UCSD-AML1 (cell line): Measurements from ENCODE around the gene CNIH3.
A peak's percentile ranks its signal among the peaks of the same experiment; 100 is the strongest.
"Not testable (repeated sequence)": the region's sequence is repeated elsewhere in the genome, so short reads cannot be mapped to it uniquely, and the experiment has no call there.

ENCODE experiments used
- DNase-seq: peaks from one replicate; lab custom pipeline; 2025; ENCODE audit not compliant: unreplicated experiment; lab: John Stamatoyannopoulos, UW

Gene CNIH3

DNA sequence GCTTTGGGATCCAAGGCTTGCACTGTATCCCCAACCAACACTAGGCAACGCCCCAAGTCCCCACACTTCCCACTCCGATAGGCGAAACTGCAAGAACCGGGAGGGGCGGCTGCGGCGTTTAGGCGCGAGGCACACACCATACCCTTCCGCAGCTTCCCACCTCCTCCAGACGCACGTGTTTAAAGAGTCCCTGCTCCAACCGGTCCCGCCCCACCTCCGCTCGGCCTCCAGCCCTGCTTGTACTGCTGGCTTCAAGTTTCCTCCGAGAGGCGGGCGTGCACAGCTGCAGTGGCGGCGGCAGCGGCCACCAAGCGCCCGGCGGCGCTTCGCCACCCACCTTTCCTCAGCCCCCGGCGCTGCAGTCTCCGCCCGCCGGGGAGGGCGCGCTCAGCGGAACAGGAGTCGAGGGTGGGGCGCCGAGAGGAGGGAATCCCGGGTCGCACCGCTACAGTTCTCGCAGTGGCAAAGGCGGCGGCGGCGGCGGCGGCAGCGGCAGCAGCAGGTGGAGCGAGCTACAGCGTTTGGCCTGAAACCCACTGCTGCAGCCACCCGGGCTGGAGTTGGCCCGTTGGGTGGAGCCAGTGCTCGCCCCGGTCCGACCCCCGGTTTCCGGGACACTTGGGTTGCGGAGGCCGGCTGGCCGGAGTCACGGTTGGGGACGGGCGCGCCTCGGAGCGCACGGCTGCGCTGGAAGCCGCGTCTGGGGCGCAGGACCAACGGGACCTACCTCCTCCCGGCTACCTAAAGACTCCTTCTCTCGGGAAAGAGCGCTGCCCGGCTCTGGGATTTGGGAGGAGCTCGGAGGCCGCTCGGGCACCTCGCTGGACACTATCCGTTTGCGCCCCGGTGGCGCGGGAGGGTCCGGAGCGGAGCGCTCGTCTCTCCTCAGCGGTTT is at the start of gene CNIH3:
Gene CNIH3, plus strand, starts transcription at position 457 of the 895 bp plus-strand sequence. CDS start 858 bp downstream, outside the sequence.
- peak; percentile 70 for DNase-seq

DNA sequence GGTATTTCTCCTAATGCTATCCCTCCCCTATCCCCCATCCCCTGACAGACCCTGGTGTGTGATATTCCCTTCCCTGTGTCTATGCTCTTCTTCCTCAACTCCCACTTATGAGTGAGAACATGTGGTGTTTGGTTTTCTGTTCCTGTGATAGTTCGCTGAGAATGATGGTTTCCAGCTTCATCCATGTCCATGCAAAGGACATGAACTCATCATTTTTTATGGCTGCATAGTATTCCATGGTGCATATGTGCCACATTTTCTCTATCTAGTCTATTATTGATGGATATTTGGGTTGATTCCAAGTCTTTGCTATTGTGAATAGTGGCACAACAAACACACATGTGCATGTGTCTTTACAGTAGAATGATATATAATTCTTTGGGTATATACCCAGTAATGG is 49.6 kb upstream of the CNIH3 start:
- DNase-seq, result not testable (repeated sequence)

DNA sequence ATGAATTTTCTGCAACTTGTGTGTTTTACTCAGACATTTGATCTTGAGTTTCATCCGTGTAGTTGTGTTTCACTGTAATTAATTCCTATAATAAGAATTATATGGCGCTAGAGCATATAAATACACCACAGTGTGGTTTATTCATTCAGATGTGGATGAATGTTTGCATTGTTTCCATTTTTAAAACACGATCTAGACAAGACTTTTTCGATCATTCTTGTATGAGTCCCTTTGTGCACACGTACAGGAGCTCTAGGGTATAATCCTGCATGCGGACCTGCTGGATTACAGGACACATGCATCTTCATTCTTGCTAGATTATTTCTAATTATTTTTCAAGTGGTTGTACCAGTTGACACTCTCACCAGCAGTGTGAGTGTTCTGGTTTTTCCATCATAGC is 46.8 kb upstream of the CNIH3 start:
- no peak for DNase-seq

DNA sequence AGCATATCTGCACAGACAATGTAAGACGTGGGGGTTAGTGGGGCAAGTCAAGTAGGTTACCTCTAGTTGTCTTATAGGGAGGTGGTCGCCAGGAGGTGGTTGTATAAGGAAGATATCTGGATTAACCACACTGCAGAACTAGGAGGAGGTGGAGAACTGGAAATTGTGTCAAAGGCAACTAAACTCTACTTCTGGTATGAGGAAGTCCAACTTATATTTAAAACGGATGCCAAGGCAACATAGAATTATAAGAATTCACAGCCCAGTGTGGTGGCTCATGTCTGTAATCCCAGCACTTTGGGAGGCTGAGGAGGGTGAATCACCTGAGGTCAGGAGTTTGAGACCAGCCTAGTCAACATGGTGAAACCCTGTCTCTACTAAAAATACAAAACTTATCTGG is 44.1 kb upstream of the CNIH3 start:
- DNase-seq, result not testable (repeated sequence)

DNA sequence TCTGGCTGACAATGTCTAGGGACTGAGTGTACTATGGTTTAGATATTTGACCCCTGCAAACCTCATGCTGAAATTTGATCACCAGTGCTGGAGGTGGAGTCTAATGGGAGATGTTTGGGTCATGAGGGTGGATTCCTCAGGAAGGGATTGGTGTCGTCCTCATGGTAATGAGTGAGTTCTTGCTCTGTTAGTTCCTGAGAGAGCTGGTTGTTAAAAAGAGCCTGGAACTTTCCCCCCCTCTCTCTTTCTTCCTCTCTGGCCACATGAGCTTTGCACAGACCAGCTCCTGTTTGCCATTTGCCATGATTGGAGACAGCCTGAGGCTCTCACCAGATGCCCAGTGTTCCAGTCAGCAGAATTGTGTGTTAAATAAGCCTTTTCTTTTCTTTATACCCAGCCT is 36.6 kb upstream of the CNIH3 start:
- DNase-seq, result no peak

DNA sequence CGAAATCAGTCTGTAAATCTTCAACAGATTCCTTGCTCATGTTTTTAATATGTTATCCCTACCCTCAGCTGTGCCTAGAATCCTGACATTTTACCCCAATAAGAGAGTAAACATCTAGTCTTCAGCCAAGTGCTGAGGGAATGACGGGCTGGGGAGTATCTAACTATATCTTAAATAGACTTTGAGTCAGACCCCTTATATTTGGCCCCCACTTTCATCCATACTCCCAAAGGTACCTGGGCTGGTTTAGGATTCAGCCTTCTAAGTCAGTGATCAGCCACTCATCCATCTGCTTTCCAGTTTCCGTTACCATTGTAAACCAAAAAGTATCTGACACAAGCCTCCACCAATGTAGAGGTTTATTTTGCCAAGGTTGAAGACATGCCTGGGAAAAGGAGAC is 36.1 kb upstream of the CNIH3 start:
- DNase-seq, result no peak

DNA sequence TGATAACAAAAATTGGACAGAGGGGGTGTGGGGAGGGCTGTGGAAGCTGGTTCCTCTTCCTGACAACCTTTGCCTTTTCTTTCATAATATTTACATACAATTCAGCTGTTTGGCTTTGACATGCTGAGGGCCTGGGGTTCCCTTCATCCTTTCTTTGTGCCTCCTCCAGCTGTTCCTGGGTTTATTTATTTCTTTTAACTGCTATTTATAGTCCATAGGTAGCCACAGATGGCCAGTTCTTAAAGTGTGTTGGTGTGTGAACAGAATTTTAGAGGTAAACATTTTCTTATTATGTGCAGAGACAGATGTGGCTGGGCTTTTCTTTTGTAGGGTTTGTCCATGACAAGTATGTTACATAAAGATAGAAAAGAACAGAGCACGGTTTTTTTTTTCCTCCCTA is 34.1 kb upstream of the CNIH3 start:
- no peak for DNase-seq

DNA sequence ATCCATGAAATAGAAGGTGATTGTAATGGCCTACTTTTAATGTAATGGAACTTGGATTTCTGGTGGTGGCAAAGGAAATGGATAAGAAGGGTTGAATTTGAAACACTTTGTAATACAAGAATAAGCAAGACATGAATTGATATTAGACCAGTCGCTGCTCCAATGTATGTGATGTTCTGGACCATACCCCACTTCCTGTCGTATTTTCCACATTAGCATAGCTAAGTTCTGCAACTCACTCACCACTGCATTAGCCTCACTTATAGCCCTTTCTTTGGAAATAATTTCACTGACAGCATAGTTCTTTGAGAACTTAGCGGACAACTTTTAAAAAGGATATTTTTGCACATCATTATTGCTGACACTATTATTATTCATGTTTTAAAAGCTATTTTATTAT is 32.3 kb upstream of the CNIH3 start:
- DNase-seq, result no peak

DNA sequence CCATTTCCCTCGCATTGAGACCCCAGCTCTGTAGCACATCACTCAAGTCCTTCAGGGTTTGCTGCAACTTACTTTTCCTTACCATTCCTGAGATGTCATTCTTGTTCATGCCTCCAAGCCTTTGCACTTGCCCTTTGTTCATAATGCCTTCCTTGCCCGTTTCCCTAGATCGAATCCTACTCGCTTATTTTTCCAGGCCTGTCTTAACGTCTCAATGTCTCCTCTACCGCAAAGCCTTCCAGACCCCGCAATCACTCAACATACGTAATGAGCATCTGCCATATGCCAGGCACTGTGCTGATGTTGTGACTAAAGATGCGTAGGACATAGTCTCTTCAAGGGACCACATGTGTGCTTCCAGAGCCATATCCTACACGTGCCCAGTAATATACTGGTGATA is 31.1 kb upstream of the CNIH3 start:
- DNase-seq, result no peak

DNA sequence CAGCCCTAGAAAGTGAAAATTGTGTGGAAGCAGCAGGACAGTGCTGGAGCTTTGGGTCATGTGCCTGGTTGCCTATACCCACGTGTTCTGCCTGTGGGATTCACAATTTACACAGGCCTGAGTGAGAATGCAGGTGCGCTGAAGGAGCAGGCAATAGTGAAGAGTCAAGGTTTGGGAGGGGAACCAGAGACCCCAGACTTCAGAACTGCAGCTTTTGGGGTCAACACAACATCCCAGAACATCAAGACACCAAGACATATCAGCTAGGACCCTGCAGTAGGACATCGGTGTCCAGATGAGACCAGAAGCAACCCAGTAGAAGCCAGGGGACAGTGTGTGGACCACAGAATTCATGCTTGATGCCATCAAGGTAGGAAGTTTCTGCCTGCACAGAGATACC is 29.1 kb upstream of the CNIH3 start:
- no peak for DNase-seq

DNA sequence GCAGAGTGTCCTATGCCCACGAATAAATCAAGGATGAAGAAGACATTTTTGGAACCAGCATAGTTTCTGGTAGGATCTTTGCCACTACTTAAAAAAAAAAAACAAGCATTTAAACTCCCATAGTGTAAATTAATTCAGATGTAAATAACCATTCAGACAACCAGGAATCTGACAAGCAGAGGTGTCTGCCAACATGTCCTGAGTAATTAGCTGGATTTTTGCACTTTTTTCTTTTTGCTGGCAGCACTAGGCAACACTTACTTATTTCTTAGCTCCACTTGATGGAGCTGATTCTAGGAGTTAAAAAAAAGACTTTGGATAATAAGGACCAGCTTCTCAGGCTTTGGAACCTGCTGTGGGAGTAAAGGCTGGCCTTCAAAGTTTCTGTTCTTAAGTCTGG is 27.6 kb upstream of the CNIH3 start:
- DNase-seq, result no peak

DNA sequence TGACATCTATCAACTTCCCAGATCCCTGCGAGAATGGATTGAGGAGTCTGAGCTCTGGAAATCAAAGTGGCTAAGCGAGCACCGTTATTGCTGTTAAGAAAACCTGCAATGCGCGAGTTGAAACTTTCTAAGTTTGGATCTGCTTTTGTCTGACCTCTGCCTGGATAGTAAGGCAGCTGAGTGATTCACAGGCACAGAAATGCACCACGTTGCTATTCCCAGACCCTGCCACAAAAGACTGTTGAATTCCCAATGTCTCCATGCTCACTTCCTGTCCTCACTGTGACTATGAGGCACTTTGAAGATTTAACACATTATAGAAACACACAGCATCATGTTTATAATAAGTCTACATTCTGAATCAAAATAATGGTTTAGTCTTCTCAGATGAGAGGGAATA is 27.1 kb upstream of the CNIH3 start:
- DNase-seq, result no peak

DNA sequence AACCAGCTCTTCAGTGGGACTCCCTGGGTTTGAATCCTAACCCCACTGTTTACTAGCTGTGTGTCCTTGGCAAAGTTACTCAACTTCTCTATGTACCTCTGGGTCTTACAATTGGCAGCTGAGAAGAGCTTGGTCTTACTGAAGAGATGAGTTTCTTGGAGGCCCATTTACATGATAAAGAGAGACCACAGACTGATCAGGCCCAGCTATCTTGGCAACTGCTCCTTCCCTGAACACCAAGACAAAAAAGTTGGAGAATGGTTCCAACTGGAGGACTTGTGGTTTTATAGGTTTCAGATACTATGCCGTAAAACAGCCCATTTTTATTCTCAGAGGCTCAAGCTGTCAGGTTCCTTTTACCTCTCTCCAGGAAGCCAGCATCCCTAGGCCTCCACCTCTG is 24.8 kb upstream of the CNIH3 start:
- no peak for DNase-seq

DNA sequence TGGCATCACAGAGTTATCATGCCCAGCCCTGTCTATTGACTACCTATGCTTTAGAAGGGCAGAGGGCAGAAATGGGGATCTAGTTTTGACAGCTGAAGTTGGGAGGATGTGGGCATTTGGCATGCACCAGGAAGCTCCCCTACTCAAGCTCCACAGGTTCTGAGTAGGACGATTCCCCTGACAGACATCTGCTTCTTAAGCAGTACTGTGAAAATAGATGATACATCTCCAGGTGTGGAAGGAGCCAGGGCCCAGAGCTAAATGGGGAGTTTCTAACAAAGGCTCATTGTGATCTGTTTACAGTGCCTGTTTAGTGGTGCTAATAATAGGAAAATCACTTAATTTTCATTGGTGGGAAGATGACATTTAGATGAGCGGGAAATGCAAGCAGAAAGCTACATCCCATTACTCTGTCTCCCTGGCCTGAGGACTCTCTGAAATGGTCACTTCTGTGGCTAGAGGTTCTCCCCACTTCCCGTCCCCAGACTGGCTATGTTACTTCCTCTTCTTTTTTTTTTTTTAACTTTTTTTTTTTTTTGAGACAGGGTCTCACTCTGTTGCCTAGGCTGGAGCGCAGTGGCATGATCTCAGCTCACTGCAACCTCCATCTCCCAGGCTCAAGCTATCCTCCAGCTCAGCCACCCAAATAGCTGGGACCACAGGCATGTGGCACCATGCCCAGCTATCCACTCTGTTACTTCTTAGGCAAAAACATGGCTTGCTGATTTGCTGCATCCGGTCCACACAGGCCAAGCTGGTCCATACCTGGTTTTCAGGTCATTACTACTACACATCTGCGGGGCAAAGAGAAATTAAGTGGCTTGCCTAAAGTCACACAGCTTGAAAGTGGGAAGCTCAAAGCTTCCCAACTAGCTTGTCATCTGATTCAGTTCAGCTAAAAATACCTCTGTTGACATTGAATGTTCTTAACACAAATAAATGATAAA is 23.2 kb upstream of the CNIH3 start:
- peak; percentile 35 for DNase-seq

DNA sequence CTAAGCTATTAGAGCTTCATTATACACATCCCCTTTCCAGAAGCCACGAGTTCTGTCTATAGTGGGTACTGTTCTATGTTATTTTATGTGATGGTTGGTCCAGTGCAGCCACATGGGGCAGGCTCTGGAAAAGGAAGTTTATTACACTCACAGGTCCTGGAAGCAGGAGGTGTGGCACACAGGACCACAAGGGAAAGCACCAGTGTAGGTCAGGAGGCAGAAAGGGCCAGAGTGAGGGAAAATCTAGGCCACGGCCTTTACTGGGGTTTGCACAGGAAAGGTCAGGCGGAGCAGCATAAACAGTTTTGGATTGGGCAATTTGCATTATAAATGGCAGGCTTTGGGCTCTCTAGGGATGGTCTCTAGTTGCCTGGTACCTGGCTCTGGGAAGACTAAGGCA is 21.8 kb upstream of the CNIH3 start:
- no peak for DNase-seq

DNA sequence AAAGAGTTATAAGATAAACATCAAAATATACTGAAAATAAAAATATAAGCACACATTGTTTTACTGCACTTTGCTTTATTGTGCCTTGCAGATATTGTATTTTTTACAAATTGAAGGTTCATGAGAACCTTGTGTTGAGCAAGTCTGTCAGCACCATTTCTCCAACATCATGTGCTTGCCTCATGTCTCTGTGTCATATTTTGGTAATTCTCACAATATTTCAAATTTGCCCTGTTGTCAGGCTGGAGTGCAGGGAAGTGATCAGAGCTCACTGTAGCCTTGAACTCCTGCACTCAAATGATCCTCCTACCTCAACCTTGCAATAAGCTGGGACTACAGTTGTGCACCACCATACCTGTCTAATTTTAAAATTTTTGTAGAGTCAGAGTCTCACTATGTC is 21.3 kb upstream of the CNIH3 start:
- no peak for DNase-seq

DNA sequence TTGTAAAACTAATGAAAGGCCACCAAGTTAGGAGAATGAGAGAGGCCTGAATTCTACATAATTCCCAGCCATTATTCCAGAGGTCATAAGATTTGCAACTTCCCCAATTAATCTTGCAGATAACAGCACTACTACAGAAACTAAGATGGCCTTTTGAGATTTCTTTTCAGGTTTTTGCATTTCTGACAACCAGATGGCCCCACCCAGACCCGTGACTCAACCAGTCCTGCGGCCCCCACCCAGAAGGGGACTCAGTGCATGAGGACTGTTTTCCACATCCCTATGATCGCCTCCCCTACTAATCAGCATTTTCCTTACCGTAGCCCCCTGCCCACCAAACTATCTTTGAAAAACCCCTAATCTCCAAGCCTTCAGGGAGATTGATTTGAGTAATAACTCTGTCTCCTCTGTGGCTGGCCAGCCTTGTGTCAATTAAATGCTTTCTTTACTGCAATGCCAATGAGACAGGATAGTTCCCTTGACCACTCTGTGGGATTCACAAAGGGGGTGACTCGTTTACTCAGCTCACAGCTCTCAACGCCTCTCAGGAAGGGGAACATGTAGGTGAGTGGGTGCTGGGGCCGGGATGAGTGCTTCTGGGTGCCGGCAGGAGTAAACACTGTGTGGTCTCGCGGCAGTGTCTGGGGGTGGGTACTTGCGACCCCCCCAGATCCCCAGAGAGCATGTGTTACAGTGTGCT is 10.5 kb upstream of the CNIH3 start:
- DNase-seq, result no peak

DNA sequence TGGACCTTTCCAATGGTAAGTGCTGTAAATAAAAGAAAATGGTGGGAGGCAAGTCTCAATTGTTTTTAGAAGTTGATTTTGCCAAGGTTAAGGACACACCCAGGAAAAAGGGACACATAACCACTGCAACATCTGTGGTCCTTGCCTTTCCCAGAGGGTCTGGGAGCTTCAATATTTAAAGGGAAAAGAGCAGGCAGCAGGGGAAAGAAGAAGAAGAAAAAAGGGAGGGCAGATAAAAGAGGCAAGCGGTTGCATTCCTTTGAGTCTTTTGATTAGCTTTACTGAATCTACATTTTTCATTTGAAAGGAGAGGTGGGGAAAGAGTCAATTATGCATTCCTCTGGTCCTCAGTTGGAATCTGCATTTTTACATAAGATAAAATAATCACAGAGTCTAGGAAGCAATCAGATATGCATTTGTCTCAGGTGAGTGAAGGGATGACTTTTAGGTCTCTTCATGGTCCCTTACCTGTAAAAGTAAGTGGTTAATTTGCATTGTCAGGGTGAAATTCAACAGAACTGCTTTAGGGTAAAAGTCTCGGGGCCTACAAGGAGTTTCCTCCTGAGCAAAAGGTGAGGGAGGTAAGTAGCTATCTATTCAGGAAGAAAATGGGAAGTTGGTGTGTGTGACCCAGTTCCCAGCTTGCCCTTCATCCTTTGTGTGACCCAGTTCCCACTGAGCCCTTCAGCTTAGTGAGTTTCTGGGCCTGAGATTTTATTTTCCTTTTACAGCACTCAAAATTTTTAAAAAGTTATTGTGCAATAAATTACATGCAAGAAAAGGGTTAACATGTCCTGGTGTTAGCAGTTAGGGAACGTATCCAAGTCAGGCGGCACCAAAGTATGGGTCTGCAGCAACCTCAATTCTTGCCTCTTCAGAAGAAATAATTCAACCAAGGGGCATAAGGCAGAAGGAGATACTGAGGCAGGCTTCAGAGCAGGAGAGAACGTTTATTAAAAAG is 8.6 kb upstream of the CNIH3 start:
- DNase-seq, result no peak

DNA sequence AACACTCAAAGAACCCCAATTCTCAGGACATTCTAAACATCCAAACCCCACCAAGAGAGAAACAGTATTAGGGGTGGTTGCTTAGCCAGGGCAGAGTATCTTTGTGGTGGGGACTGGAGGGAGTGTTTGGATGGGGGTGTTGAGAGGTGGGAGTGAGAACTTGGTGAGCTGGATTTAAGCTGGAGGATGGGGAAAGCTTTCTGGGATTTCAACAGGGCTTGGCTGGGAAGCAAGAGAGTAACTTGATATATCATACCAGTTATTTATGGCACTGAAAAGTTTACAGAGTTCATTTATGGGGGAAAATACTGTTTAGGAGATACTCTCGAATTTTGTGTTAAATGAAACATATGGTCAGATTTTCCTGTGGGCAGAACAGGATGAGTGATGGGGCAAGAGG is 6.8 kb upstream of the CNIH3 start:
- no peak for DNase-seq

DNA sequence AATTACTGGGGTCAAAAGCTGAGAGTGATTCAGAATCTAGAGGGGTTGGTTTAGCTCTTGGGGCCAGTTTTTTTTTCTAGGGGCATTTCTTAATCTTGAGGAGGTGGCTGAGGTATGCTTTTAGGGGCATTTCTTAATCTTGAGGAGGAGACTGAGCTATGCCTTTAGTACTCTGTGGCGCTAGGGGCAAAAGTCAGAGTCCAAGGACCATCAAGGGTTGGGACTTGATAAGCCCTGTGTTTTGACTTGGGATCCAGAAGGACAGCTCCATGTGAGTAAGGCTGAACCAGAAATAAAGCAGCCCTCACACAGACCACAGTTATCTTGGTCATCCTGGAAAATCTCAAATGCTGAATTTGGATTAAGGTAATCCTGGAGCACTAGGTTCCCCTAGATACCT is 3.9 kb upstream of the CNIH3 start:
- no peak for DNase-seq
